Caco-2 (cell line): Measurements from ENCODE around the gene MKLN1. TPM values are rescaled to one million over a fixed set of nuclear protein-coding genes. Genes with fewer than 3 reads are reported as not detected.

Source experiments
- BruUV-seq: library from RNA; stranded (reverse); fragments of 400-500 nt; replicated peaks from 2 replicates; lab custom pipeline; 2021; lab: Mats Ljungman, UMichigan
- CTCF ChIA-PET: fragments of 300-600 bp; sonication (Branson Sonifier 250); formaldehyde crosslinking; loops from one replicate; lab custom pipeline; 2022; ENCODE audit warnings: antibody characterized with exemption; lab: Charles Lee
- POLR2A ChIA-PET: fragments of 300-600 bp; sonication (Branson Sonifier 250); formaldehyde crosslinking; loops from one replicate; lab custom pipeline; 2022; ENCODE audit warnings: antibody characterized with exemption; lab: Charles Lee
- DNase-seq, 2 experiments: peaks; one replicate each; pipeline versions ENCODE4 v3.0.0 to v3.0.0-alpha.2; 2020 to 2022
- H3K27me3 ChIP-seq: replicated peaks from 2 replicates; pipeline ENCODE4 v1.6.0; 2011; ENCODE audit warnings: low read length; ENCODE audit not compliant: control insufficient read depth, insufficient read depth
- H3K36me3 ChIP-seq: 2 replicates; pipeline ENCODE4 v1.5.1; 2011; ENCODE audit warnings: low read length; ENCODE audit not compliant: control insufficient read depth, insufficient read depth
- H3K4me1 ChIP-seq: fragments of 250-450 bp; sonication (Bioruptor Pico); 2 replicates; pipeline ENCODE4 v1.5.1; 2020; ENCODE audit warnings: mild to moderate bottlenecking
- H3K4me3 ChIP-seq: 2 replicates; pipeline ENCODE4 v1.5.1; 2011; ENCODE audit warnings: low read depth, mild to moderate bottlenecking, control low read depth, low read length
- H3K9me3 ChIP-seq: fragments of 250-450 bp; sonication (Bioruptor Pico); 2 replicates; pipeline ENCODE4 v1.5.1; 2020; ENCODE audit warnings: mild to moderate bottlenecking, moderate library complexity
- H3K27ac Mint-ChIP-seq: one replicate; pipeline ENCODE4 v1.8.0; 2022; ENCODE audit warnings: mixed read lengths; ENCODE audit not compliant: unreplicated experiment
- H3K27me3 Mint-ChIP-seq: one replicate; pipeline ENCODE4 v1.8.0; 2022; ENCODE audit warnings: mixed read lengths; ENCODE audit not compliant: insufficient read depth, unreplicated experiment
- H3K36me3 Mint-ChIP-seq: one replicate; pipeline ENCODE4 v1.8.0; 2022; ENCODE audit warnings: mild to moderate bottlenecking, mixed read lengths; ENCODE audit not compliant: insufficient read depth, unreplicated experiment
- H3K4me1 Mint-ChIP-seq: one replicate; pipeline ENCODE4 v1.8.0; 2022; ENCODE audit warnings: low read depth, mixed read lengths; ENCODE audit not compliant: unreplicated experiment
- H3K4me3 Mint-ChIP-seq: one replicate; pipeline ENCODE4 v1.8.0; 2022; ENCODE audit warnings: mild to moderate bottlenecking, moderate library complexity, mixed read lengths; ENCODE audit not compliant: unreplicated experiment
- H3K9me3 Mint-ChIP-seq: one replicate; pipeline ENCODE4 v1.8.0; 2022; ENCODE audit warnings: mixed read lengths; ENCODE audit not compliant: unreplicated experiment
- intact Hi-C: fragments of 100-400 bp; cut with micrococcal nuclease; formaldehyde crosslinking; loops from one replicate; pipeline ENCODE4 v1.10.0; 2022; ENCODE audit not compliant: unreplicated experiment
- total RNA-seq: library from RNA; stranded (reverse); gene quantifications from 2 replicates; pipeline ENCODE4 v1.2.3, GENCODE V29; 2022
- TF ChIP-seq, protein P1 (sequence below), 2 experiments: fragments of 200-600 bp in 1 of 2; IDR thresholded peaks; 1 replicate in 1 of 2; 2 replicates in 1 of 2; pipeline versions ENCODE4 v1.5.1 to v1.8.0; 2011 to 2022; ENCODE audit warnings: antibody characterized with exemption in 1 of 2, control low read depth in 1 of 2, inconsistent platforms in 1 of 2, low read depth in 1 of 2, low read length in 1 of 2, mild to moderate bottlenecking in 1 of 2, moderate library complexity in 1 of 2; ENCODE audit not compliant: insufficient read depth in 1 of 2, severe bottlenecking in 1 of 2, unreplicated experiment in 1 of 2

The MKLN1 gene
- total RNA-seq, 1 experiment from 2014 or later = 55.6 TPM

GRCh38 chr7:131327049-131327625 lies 539 bp upstream of the MKLN1 start:
- H3K9me3 ChIP-seq = no peaks in the 10 kb centered on the region
- Mint-ChIP-seq H3K4me1 (peaks cover 35% of the 10 kb centered on the region), H3K36me3 (peaks cover 15% of the 10 kb centered on the region), H3K27ac (peak overlapping the region; percentile 97), H3K4me3 (peak overlapping the region; percentile 93), H3K9me3 (no peaks in the 10 kb centered on the region), H3K27me3 (no peaks in the 10 kb centered on the region)
- ChIA-PET POLR2A (interaction anchor here (0.6 to 1.0 kb wide), 2 partner anchors 18 to 137 kb away, joined by 3 read pairs; no protein-coding TSS in a partner anchor), CTCF (interaction anchor here (0.5 to 0.8 kb wide), 2 partner anchors 145 to 221 kb away, joined by 3 to 5 read pairs; no protein-coding TSS in a partner anchor)
- H3K27me3 ChIP-seq = no peaks in the 10 kb centered on the region
- TF ChIP-seq, protein P1, sequence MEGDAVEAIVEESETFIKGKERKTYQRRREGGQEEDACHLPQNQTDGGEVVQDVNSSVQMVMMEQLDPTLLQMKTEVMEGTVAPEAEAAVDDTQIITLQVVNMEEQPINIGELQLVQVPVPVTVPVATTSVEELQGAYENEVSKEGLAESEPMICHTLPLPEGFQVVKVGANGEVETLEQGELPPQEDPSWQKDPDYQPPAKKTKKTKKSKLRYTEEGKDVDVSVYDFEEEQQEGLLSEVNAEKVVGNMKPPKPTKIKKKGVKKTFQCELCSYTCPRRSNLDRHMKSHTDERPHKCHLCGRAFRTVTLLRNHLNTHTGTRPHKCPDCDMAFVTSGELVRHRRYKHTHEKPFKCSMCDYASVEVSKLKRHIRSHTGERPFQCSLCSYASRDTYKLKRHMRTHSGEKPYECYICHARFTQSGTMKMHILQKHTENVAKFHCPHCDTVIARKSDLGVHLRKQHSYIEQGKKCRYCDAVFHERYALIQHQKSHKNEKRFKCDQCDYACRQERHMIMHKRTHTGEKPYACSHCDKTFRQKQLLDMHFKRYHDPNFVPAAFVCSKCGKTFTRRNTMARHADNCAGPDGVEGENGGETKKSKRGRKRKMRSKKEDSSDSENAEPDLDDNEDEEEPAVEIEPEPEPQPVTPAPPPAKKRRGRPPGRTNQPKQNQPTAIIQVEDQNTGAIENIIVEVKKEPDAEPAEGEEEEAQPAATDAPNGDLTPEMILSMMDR (IDR thresholded peaks at IDR 0.05; ENCODE audit: insufficient read depth in 1 of 2, low read depth in 1 of 2, low read length in 1 of 2, severe bottlenecking in 1 of 2, unreplicated experiment in 1 of 2) = no peak
- peaks cover 24% of the 10 kb centered on the region for H3K4me1 ChIP-seq
- DNase-seq = peak in 1 of 2 experiments; percentile 47
- peak overlapping the region; percentile 97 for H3K4me3 ChIP-seq
- intact Hi-C loops = loop anchor here (5.0 kb wide), 2 partner anchors 75 to 220 kb away; no protein-coding TSS in a partner anchor
- BruUV-seq = TSS peak; percentile 60
- H3K36me3 ChIP-seq = no peaks in the 10 kb centered on the region

GRCh38 chr7:131328377-131329175 lies 900 bp downstream of the MKLN1 start:
- POLR2A ChIA-PET = interaction anchor here (0.5 to 1.0 kb wide), 2 partner anchors 17 to 18 kb away, joined by 3 read pairs; no protein-coding TSS in a partner anchor

DNA sequence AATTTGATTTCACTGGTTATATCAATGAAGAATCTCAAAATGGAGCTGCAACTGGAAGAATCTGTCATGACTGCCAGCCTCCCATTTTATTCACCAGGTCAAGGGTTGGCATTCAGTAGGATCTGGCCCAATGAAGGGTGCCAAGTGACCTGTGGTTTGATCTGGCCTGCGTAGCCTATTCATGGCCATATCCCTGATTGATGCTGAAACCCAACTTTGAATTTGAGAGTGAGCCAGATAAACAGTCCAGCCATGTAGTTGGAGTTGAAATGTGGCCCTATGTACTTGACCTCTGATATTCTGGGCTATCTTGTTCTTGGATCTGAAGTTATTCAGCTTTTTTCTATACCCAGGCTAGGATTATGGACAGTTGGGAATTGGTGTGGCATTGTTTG lies 1.5 kb downstream of the MKLN1 start:
- Mint-ChIP-seq H3K36me3 (peaks cover 24% of the 10 kb centered on the region), H3K27ac (peak overlapping the region; percentile 97), H3K4me3 (peak overlapping the region; percentile 93), H3K9me3 (no peaks in the 10 kb centered on the region), H3K4me1 (peaks cover 32% of the 10 kb centered on the region), H3K27me3 (no peaks in the 10 kb centered on the region)
- no peaks in the 10 kb centered on the region for H3K27me3 ChIP-seq
- no TSS peak for BruUV-seq
- H3K9me3 ChIP-seq = no peaks in the 10 kb centered on the region
- DNase-seq = no peak
- peaks cover 22% of the 10 kb centered on the region for H3K4me1 ChIP-seq
- intact Hi-C loops = loop anchor here (5.0 kb wide), 2 partner anchors 73 to 222 kb away; no protein-coding TSS in a partner anchor
- ChIA-PET POLR2A (no interaction called here), CTCF (no interaction called here)
- no peaks in the 10 kb centered on the region for H3K36me3 ChIP-seq
- TF ChIP-seq, protein P1 (IDR thresholded peaks at IDR 0.05; ENCODE audit: insufficient read depth in 1 of 2, low read depth in 1 of 2, low read length in 1 of 2, severe bottlenecking in 1 of 2, unreplicated experiment in 1 of 2) = no peak
- peak overlapping the region; percentile 97 for H3K4me3 ChIP-seq

More at GRCh38 chr7:131328377-131329175, 900 bp downstream of the MKLN1 start:
- Mint-ChIP-seq H3K4me1 (peaks cover 35% of the 10 kb centered on the region), H3K9me3 (no peaks in the 10 kb centered on the region), H3K27me3 (no peaks in the 10 kb centered on the region), H3K4me3 (peak overlapping the region; percentile 93), H3K36me3 (peaks cover 18% of the 10 kb centered on the region), H3K27ac (peak overlapping the region; percentile 97)
- intact Hi-C loops = loop anchor here (1.0 to 5.0 kb wide), 3 partner anchors 19 to 221 kb away; no protein-coding TSS in a partner anchor
- H3K9me3 ChIP-seq = no peaks in the 10 kb centered on the region
- CTCF ChIA-PET = no interaction called here
- TF ChIP-seq, protein P1 (IDR thresholded peaks at IDR 0.05; ENCODE audit: insufficient read depth in 1 of 2, low read depth in 1 of 2, low read length in 1 of 2, severe bottlenecking in 1 of 2, unreplicated experiment in 1 of 2) = no peak
- BruUV-seq = TSS peak; percentile 35
- H3K27me3 ChIP-seq = no peaks in the 10 kb centered on the region
- DNase-seq = no peak
- H3K4me1 ChIP-seq = peaks cover 22% of the 10 kb centered on the region
- H3K4me3 ChIP-seq = peak overlapping the region; percentile 97
- no peaks in the 10 kb centered on the region for H3K36me3 ChIP-seq
